Fibroblast of the aortic adventitia (primary cell): ENCODE measurements around the gene COPG2. TPM values are rescaled to one million over a fixed set of nuclear protein-coding genes. Genes with fewer than 3 reads are reported as not detected.
A peak's percentile ranks its signal among the peaks of the same experiment; 100 is the strongest.

Experiments used
- DNase-seq: peaks from one replicate; pipeline ENCODE4 v3.0.0-alpha.2; 2010; ENCODE audit warnings: low read depth
- H3K4me3 ChIP-seq: 2 replicates; pipeline ENCODE4 v1.5.1; 2011; ENCODE audit warnings: low read depth, mild to moderate bottlenecking, control low read depth, low read length, moderate library complexity
- CTCF ChIP-seq: IDR thresholded peaks from 2 replicates; pipeline ENCODE4 v1.5.1; 2011; ENCODE audit warnings: mild to moderate bottlenecking, low read length, control low read depth, inconsistent platforms; ENCODE audit not compliant: insufficient read depth
- total RNA-seq: library from RNA; depleted of rRNA; stranded (reverse); fragments of >200 nt; gene quantifications from 2 replicates; pipeline ENCODE4 v1.2.3, GENCODE V29; 2012; ENCODE audit warnings: low replicate concordance

Gene COPG2
- total RNA-seq, 1 donor: 43.7 TPM

- TF ChIP-seq CTCF: no peak
- no peak overlapping the region for H3K4me3 ChIP-seq
- DNase-seq: no peak
These were observed 101.7 kb downstream of the COPG2 start for GRCh38 chr7:130566898-130567280.

- TF ChIP-seq CTCF: no peak
- no peak overlapping the region for H3K4me3 ChIP-seq
- peak; percentile 84 for DNase-seq
These were observed 102.2 kb downstream of the COPG2 start for GRCh38 chr7:130566168-130566897.

- peak; percentile 14 for TF ChIP-seq CTCF
- no peak overlapping the region for H3K4me3 ChIP-seq
These were observed 107.6 kb downstream of the COPG2 start for GRCh38 chr7:130560972-130561371.

GRCh38 chr7:130559184-130559583 lies 109.4 kb downstream of the COPG2 start:
- TF ChIP-seq CTCF: no peak
- no peak for DNase-seq
- H3K4me3 ChIP-seq: no peak overlapping the region

More at GRCh38 chr7:130560972-130561371, 107.6 kb downstream of the COPG2 start:
- DNase-seq: peak; percentile 28

GRCh38 chr7:130554481-130554880 lies 114.1 kb downstream of the COPG2 start:
- H3K4me3 ChIP-seq: no peak overlapping the region
- no peak for DNase-seq
- TF ChIP-seq CTCF: no peak

GRCh38 chr7:130553398-130554029 lies 115.0 kb downstream of the COPG2 start:
- no peak for TF ChIP-seq CTCF
- DNase-seq: no peak
- H3K4me3 ChIP-seq: no peak overlapping the region

GRCh38 chr7:130544356-130544755 lies 124.2 kb downstream of the COPG2 start:
- no peak overlapping the region for H3K4me3 ChIP-seq
- DNase-seq: no peak
- no peak for TF ChIP-seq CTCF
